ENCODE data around the gene CLDN9. TPM values are rescaled to one million over a fixed set of nuclear protein-coding genes. Genes with fewer than 3 reads are reported as not detected.

CLDN9 gene
- total RNA-seq, 1 experiment from 2014 or later = 1.3 TPM

DNA sequence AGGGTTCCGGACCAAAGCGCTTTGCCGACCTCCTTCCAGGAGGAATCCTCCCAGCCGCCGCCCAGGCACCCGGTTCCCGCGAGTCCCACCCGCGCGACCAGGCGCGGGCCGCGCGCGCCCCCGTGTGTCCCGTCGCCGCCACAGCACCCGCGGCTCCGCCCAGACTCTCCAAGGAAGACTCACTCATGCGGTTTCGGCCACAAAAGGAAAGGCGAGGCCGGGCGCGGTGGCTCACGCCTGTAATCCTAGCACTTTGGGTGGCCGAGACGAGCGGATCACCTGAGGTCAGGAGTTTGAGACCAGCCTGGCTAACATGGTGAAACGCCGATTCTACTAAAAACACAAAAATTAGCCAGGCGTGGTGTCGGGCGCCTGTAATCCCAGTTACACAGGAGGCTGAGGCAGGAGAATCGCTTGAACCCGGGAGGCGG is 29.0 kb upstream of the CLDN9 start:
- Histone ChIP-seq H2BK15ac (ENCODE audit: low read depth, low read length) (no peak overlapping the region), H3K27ac (ENCODE audit: insufficient read length, low read depth, low read length) (no peak overlapping the region), H2BK12ac (ENCODE audit: insufficient read length, low read depth, low read length) (no peak overlapping the region), H3K79me1 (ENCODE audit: insufficient read depth, low read depth, low read length, poor library complexity, severe bottlenecking) (no peaks in the 10 kb centered on the region), H3K27me3 (ENCODE audit: insufficient read depth, low read length) (no peaks in the 10 kb centered on the region), H2AFZ (ENCODE audit: low read length) (no peak overlapping the region), H3K14ac (ENCODE audit: insufficient read depth, low read length) (no peak overlapping the region), H4K91ac (ENCODE audit: insufficient read length, low read depth, low read length) (no peak overlapping the region), H4K20me1 (ENCODE audit: control insufficient read depth, insufficient read depth, insufficient read length) (no peaks in the 10 kb centered on the region), H3K9me3 (ENCODE audit: control insufficient read depth, low read depth, low read length) (no peaks in the 10 kb centered on the region), H3K79me2 (ENCODE audit: insufficient read depth, low read length) (no peaks in the 10 kb centered on the region; the same call in 1 of the 2 replicates), H2AK5ac (ENCODE audit: insufficient read length, low read length) (no peak overlapping the region), H3T11ph (ENCODE audit: low read length) (no peak overlapping the region), H3K4me2 (ENCODE audit: insufficient read depth, insufficient read length, low read length) (no peak overlapping the region), H3K56ac (ENCODE audit: insufficient read length, low read depth, low read length) (no peak overlapping the region), H2BK20ac (ENCODE audit: low read depth, low read length, poor library complexity, severe bottlenecking) (no peak overlapping the region), H3K18ac (ENCODE audit: insufficient read length, low read depth, low read length) (no peak overlapping the region), H4K5ac (ENCODE audit: insufficient read length, low read depth, low read length) (no peak overlapping the region), H3K4ac (ENCODE audit: low read depth, low read length) (no peak overlapping the region), H3K4me1 (ENCODE audit: insufficient read depth, low read length) (no peaks in the 10 kb centered on the region), H2BK120ac (ENCODE audit: low read depth, low read length, poor library complexity, severe bottlenecking) (no peak overlapping the region), H3K9ac (ENCODE audit: extremely low read depth, insufficient read length, low read length) (no peak overlapping the region), H4K8ac (replicated peaks; ENCODE audit: insufficient read length, low read depth, low read length) (no peak overlapping the region), H3K23ac (ENCODE audit: insufficient read length, low read depth, low read length) (no peak overlapping the region), H3K23me2 (ENCODE audit: insufficient read length, low read depth, low read length, poor library complexity, severe bottlenecking) (peaks cover 9% of the 10 kb centered on the region), H2BK5ac (ENCODE audit: insufficient read length, low read length) (no peak overlapping the region)
- Mint-ChIP-seq H3K27ac (no peak overlapping the region), H3K4me1 (peaks cover 26 to 34% of the 10 kb centered on the region in 2 experiments), H3K27me3 (ENCODE audit: low read depth) (peaks cover 10% of the 10 kb centered on the region), H3K4me3 (peak overlapping the region in 1 of 2 experiments; percentile 21; a peak in 2 of 5 replicates), H3K36me3 (ENCODE audit: insufficient read depth in 1 of 3, low read depth in 3 of 3) (peaks cover 0 to 2% (median 2%) of the 10 kb centered on the region in 3 experiments; a peak in 2 of 7 replicates), H3K9me3 (no peaks in the 10 kb centered on the region)
- TF ChIP-seq, protein P1, sequence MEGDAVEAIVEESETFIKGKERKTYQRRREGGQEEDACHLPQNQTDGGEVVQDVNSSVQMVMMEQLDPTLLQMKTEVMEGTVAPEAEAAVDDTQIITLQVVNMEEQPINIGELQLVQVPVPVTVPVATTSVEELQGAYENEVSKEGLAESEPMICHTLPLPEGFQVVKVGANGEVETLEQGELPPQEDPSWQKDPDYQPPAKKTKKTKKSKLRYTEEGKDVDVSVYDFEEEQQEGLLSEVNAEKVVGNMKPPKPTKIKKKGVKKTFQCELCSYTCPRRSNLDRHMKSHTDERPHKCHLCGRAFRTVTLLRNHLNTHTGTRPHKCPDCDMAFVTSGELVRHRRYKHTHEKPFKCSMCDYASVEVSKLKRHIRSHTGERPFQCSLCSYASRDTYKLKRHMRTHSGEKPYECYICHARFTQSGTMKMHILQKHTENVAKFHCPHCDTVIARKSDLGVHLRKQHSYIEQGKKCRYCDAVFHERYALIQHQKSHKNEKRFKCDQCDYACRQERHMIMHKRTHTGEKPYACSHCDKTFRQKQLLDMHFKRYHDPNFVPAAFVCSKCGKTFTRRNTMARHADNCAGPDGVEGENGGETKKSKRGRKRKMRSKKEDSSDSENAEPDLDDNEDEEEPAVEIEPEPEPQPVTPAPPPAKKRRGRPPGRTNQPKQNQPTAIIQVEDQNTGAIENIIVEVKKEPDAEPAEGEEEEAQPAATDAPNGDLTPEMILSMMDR (conservative IDR thresholded peaks at IDR 0.05) = peak; percentile 97
- WGBS (ENCODE audit: extremely low coverage, insufficient read length, low lambda C conversion rate) = no CpG with 5 or more reads among the region's 42 CpGs
- peak; percentile 90 for DNase-seq
